Testis (tissue), 2 donors: ENCODE measurements around the gene UEVLD.

ENCODE experiments used
- CTCF ChIP-seq, 3 experiments: fragments of 450-650 bp in 2 of 3; fragments of 200-600 bp in 1 of 3; sonication (generic) in 1 of 3; IDR thresholded peaks; one replicate each; pipeline ENCODE4 v1.5.1; 2016 to 2019; ENCODE audit warnings: antibody characterized with exemption in 3 of 3, mild to moderate bottlenecking in 2 of 3, moderate library complexity in 1 of 3
- POLR2A ChIP-seq: fragments of 450-650 bp; IDR thresholded peaks from one replicate; pipeline ENCODE4 v1.6.1; 2017; ENCODE audit warnings: antibody characterized with exemption, mild to moderate bottlenecking, moderate library complexity

GRCh38 chr11:18612394-18612793 lies 23.9 kb upstream of the UEVLD start:
- TF ChIP-seq CTCF (IDR thresholded peaks at IDR 0.05) = no peak
- no peak for TF ChIP-seq POLR2A
